ENCODE results near the gene OR11G2.
"Not testable (repeated sequence)": the region's sequence is repeated elsewhere in the genome, so short reads cannot be mapped to it uniquely, and the experiment has no call there.

OR11G2 gene, protein sequence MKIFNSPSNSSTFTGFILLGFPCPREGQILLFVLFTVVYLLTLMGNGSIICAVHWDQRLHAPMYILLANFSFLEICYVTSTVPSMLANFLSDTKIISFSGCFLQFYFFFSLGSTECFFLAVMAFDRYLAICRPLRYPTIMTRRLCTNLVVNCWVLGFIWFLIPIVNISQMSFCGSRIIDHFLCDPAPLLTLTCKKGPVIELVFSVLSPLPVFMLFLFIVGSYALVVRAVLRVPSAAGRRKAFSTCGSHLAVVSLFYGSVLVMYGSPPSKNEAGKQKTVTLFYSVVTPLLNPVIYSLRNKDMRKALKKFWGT

DNA sequence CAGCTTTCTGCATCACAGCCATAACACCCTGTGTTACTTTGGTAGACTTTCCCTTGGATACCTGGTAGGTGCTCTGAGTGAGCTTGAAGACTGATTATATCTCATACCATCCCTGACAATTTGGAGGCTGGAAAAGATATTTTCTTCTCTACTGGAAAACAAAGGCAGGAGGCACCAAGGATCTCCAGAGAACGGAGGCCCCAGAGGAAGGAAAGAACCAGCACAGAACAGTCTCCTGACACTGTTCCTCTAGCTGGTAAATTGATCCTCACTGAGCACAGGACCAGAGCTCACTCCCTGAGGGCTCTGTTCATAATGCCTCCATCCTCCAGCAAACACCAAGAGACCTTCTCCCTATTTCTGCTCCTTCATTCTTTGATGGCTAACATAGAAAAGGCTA, at the start of gene OR11G2:
Gene OR11G2, plus strand, starts transcription at position 301 of the 400 bp plus-strand sequence. CDS start 6,542 bp downstream, outside the sequence.
- H3K4me1 ChIP-seq (ENCODE audit: control insufficient read depth, insufficient read depth, low read length): no peaks in the 10 kb centered on the region
- no peak within 1 kb of the TSS for H3K4me3 ChIP-seq (ENCODE audit: low read length in 2 of 2)
- H3K9ac ChIP-seq (ENCODE audit: low read length in 2 of 2): no peak within 1 kb of the TSS
- no peaks in the 10 kb centered on the region for H3K36me3 ChIP-seq (ENCODE audit: control insufficient read depth in 2 of 2, insufficient read depth in 2 of 2, low read length in 2 of 2)
- no peaks in the 10 kb centered on the region for H3K27me3 ChIP-seq (ENCODE audit: control insufficient read depth in 1 of 2, insufficient read depth in 2 of 2, low read length in 2 of 2)
- no peaks in the 10 kb centered on the region for H3K9me3 ChIP-seq (ENCODE audit: control insufficient read depth in 2 of 2, low read length in 2 of 2)
- no peak within 1 kb of the TSS for H3K27ac ChIP-seq (ENCODE audit: low read length)

DNA sequence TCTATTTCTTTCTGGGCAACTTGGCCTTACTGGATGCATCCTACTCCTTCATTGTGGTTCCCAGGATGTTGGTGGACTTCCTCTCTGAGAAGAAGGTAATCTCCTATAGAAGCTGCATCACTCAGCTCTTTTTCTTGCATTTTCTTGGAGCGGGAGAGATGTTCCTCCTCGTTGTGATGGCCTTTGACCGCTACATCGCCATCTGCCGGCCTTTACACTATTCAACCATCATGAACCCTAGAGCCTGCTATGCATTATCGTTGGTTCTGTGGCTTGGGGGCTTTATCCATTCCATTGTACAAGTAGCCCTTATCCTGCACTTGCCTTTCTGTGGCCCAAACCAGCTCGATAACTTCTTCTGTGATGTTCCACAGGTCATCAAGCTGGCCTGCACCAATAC, 46.8 kb upstream of the OR11G2 start:
- no peaks in the 10 kb centered on the region for H3K4me1 ChIP-seq (ENCODE audit: control insufficient read depth, insufficient read depth, low read length)
- H3K4me3 ChIP-seq (ENCODE audit: low read length in 2 of 2): no peak overlapping the region
- H3K9me3 ChIP-seq (ENCODE audit: control insufficient read depth in 2 of 2, low read length in 2 of 2): no peaks in the 10 kb centered on the region
- no peaks in the 10 kb centered on the region for H3K27me3 ChIP-seq (ENCODE audit: control insufficient read depth in 1 of 2, insufficient read depth in 2 of 2, low read length in 2 of 2)
- no peak overlapping the region for H3K9ac ChIP-seq (ENCODE audit: low read length in 2 of 2)
- H3K36me3 ChIP-seq (ENCODE audit: control insufficient read depth in 2 of 2, insufficient read depth in 2 of 2, low read length in 2 of 2): no peaks in the 10 kb centered on the region
- H3K27ac ChIP-seq (ENCODE audit: low read length): no peak overlapping the region

DNA sequence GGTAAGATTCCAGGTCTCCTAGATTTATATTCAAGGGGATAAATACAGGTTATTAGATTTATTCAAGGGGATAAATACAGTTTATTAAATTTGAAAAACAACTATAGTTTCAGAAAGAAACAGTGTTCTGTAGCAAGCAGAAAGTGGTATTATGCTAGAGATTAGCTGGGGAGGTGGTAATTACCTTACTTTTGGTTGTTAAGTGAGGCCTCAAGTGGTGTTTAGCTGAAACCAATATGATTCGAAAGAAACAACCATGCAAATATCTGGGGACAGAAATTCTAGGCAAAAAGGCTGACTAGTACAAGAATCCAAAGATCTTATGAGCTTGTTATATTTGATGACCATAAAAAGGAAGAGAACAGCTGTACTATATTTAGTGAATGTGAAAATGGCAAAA, 45.9 kb upstream of the OR11G2 start:
- no peak overlapping the region for H3K27ac ChIP-seq (ENCODE audit: low read length)

DNA sequence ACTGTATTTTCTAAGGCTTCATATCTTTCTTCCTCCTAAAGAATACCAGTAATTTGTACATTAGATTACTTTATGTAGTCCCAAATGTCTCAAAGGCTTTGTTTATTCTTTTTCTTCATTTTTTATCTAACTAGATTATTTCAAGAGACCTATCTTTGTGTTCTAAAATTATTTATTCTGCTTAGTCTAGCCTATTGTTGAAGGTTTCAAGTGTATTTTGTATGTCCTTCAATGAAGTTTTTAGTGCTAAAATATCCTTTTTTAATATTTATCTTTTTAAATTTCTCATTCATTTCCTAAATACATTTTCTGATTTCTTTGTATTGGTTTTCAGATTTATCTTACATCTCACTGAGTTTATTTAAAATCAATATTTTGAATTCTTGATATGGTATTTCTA, 26.2 kb upstream of the OR11G2 start:
- Histone ChIP-seq H3K27ac (ENCODE audit: low read length) (no peak overlapping the region), H3K27me3 (ENCODE audit: control insufficient read depth in 1 of 2, insufficient read depth in 2 of 2, low read length in 2 of 2) (no peaks in the 10 kb centered on the region), H3K4me3 (ENCODE audit: low read length in 2 of 2) (no peak overlapping the region), H3K4me1 (ENCODE audit: control insufficient read depth, insufficient read depth, low read length) (no peaks in the 10 kb centered on the region), H3K9ac (ENCODE audit: low read length in 2 of 2) (no peak overlapping the region), H3K9me3 (ENCODE audit: control insufficient read depth in 2 of 2, low read length in 2 of 2) (peaks cover 0 to 3% of the 10 kb centered on the region in 2 donors), H3K36me3 (ENCODE audit: control insufficient read depth in 2 of 2, insufficient read depth in 2 of 2, low read length in 2 of 2) (no peaks in the 10 kb centered on the region)

More for the DNA sequence above, 45.9 kb upstream of the OR11G2 start:
- H3K27me3 ChIP-seq (ENCODE audit: control insufficient read depth in 1 of 2, insufficient read depth in 2 of 2, low read length in 2 of 2): no peaks in the 10 kb centered on the region
- H3K4me1 ChIP-seq (ENCODE audit: control insufficient read depth, insufficient read depth, low read length): no peaks in the 10 kb centered on the region
- no peak overlapping the region for H3K4me3 ChIP-seq (ENCODE audit: low read length in 2 of 2)
- no peak overlapping the region for H3K9ac ChIP-seq (ENCODE audit: low read length in 2 of 2)
- no peaks in the 10 kb centered on the region for H3K9me3 ChIP-seq (ENCODE audit: control insufficient read depth in 2 of 2, low read length in 2 of 2)
- H3K36me3 ChIP-seq (ENCODE audit: control insufficient read depth in 2 of 2, insufficient read depth in 2 of 2, low read length in 2 of 2): no peaks in the 10 kb centered on the region

DNA sequence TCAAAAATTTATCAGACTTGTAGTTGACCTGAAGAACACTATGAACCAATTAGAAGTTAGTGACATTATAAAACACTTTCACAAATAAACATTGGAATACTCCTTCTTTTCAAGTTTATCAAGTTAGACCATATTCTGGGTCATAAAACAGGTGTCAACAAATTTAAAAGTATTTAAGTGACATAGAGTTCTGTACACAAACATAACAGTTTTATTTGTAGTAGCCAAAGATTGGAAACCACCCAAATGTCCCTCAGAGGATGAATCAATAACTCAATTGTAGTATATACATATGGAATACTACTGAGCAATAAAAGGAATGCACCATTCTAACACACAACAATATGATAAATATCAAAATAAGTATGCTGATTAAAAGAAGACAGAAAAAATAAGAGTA, 23.6 kb upstream of the OR11G2 start:
- no peaks in the 10 kb centered on the region for H3K27me3 ChIP-seq (ENCODE audit: control insufficient read depth in 1 of 2, insufficient read depth in 2 of 2, low read length in 2 of 2)
- H3K4me1 ChIP-seq (ENCODE audit: control insufficient read depth, insufficient read depth, low read length): no peaks in the 10 kb centered on the region
- no peak overlapping the region for H3K27ac ChIP-seq (ENCODE audit: low read length)
- H3K36me3 ChIP-seq (ENCODE audit: control insufficient read depth in 2 of 2, insufficient read depth in 2 of 2, low read length in 2 of 2): no peaks in the 10 kb centered on the region
- H3K9ac ChIP-seq (ENCODE audit: low read length in 2 of 2): no peak overlapping the region
- peaks cover 0 to 3% of the 10 kb centered on the region in 2 donors for H3K9me3 ChIP-seq (ENCODE audit: control insufficient read depth in 2 of 2, low read length in 2 of 2)
- H3K4me3 ChIP-seq (ENCODE audit: low read length in 2 of 2): no peak overlapping the region

DNA sequence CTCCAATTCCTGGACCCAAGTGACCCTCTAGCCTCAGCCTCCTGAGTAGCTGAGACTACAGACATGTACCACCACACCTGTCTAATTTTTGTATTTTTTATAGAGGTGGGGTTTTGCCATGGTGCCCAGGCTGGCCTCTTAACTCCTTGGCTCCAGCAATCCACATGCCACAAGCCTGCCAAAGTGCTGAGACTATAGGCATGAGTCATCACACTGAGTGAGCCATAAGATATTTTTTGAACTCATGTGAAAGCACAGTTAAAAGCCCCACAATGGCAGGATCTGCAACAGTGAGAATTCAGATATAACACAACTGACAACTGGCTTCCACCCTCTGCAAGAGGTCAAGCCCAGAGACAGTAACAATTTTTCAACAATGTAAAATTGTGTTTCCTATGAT, 20.8 kb upstream of the OR11G2 start:
- not testable (repeated sequence) for H3K27me3 ChIP-seq (ENCODE audit: control insufficient read depth in 1 of 2, insufficient read depth in 2 of 2, low read length in 2 of 2); H3K9me3 ChIP-seq (ENCODE audit: control insufficient read depth in 2 of 2, low read length in 2 of 2); H3K9ac ChIP-seq (ENCODE audit: low read length in 2 of 2); H3K36me3 ChIP-seq (ENCODE audit: control insufficient read depth in 2 of 2, insufficient read depth in 2 of 2, low read length in 2 of 2); H3K27ac ChIP-seq (ENCODE audit: low read length); H3K4me3 ChIP-seq (ENCODE audit: low read length in 2 of 2); H3K4me1 ChIP-seq (ENCODE audit: control insufficient read depth, insufficient read depth, low read length)

DNA sequence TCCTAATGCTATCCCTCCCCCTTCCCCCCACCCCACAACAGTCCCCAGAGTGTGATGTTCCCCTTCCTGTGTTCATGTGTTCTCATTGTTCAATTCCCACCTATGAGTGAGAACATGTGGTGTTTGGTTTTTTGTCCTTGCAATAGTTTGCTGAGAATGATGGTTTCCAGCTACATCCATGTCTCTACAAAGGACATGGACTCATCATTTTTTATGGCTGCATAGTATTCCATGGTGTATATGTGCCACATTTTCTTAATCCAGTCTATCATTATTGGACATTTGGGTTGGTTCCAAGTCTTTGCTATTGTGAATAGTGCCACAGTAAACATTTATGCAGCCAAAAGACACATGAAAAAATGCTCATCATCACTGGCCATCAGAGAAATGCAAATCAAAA, 16.5 kb upstream of the OR11G2 start:
- not testable (repeated sequence) for H3K4me1 ChIP-seq (ENCODE audit: control insufficient read depth, insufficient read depth, low read length); H3K9ac ChIP-seq (ENCODE audit: low read length in 2 of 2); H3K4me3 ChIP-seq (ENCODE audit: low read length in 2 of 2); H3K27me3 ChIP-seq (ENCODE audit: control insufficient read depth in 1 of 2, insufficient read depth in 2 of 2, low read length in 2 of 2); H3K9me3 ChIP-seq (ENCODE audit: control insufficient read depth in 2 of 2, low read length in 2 of 2); H3K36me3 ChIP-seq (ENCODE audit: control insufficient read depth in 2 of 2, insufficient read depth in 2 of 2, low read length in 2 of 2); H3K27ac ChIP-seq (ENCODE audit: low read length)

DNA sequence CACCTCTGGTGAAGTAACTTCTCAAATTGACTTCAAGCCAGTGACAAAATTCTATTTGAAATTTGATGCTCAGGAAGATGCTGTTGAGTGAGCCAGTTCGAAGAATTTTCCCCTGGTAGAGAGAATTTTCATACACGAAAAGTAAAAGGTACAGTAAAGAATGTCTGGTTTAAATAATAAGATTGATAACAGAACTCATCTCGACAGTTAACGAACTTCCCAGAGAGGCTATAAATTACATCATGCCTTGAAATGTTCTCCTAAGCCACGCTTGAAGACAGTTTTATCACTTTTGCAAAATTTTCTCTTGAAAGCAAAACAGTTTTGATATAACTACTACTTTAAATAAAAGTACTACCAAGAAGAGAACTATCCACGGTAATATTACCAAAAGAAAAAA, 14.4 kb upstream of the OR11G2 start:
- Histone ChIP-seq H3K27ac (ENCODE audit: low read length) (no peak overlapping the region), H3K4me1 (ENCODE audit: control insufficient read depth, insufficient read depth, low read length) (no peaks in the 10 kb centered on the region), H3K9ac (ENCODE audit: low read length in 2 of 2) (no peak overlapping the region), H3K27me3 (ENCODE audit: control insufficient read depth in 1 of 2, insufficient read depth in 2 of 2, low read length in 2 of 2) (no peaks in the 10 kb centered on the region), H3K9me3 (ENCODE audit: control insufficient read depth in 2 of 2, low read length in 2 of 2) (no peaks in the 10 kb centered on the region), H3K36me3 (ENCODE audit: control insufficient read depth in 2 of 2, insufficient read depth in 2 of 2, low read length in 2 of 2) (no peaks in the 10 kb centered on the region), H3K4me3 (ENCODE audit: low read length in 2 of 2) (no peak overlapping the region)

DNA sequence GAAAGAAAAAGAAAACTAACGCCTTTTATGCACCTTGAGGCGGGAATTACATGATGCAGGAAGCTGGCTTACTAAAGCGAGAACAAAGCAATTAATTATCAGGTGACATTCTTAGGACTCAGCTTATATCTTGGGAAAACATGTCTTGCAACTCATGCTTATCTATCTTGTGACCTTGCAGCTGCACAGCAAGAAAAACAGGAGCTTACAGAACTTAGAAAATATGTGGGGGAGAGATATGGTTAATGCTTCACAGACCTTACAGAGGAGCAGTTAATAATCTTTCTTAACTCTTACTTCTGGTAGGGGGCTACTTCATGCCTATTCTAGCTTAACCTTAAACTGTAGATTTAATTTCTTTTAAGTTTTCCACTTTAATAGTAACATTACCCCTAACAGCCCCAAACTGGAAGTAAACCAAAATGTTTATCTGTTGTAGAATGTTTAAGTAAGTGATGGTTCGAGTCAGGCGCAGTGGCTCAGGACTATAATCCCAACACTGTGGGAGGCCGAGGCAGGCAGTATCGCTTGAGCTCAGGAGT, 13.2 kb upstream of the OR11G2 start:
- no peaks in the 10 kb centered on the region for H3K9me3 ChIP-seq (ENCODE audit: control insufficient read depth in 2 of 2, low read length in 2 of 2)
- no peaks in the 10 kb centered on the region for H3K4me1 ChIP-seq (ENCODE audit: control insufficient read depth, insufficient read depth, low read length)
- H3K36me3 ChIP-seq (ENCODE audit: control insufficient read depth in 2 of 2, insufficient read depth in 2 of 2, low read length in 2 of 2): no peaks in the 10 kb centered on the region
- no peaks in the 10 kb centered on the region for H3K27me3 ChIP-seq (ENCODE audit: control insufficient read depth in 1 of 2, insufficient read depth in 2 of 2, low read length in 2 of 2)
- no peak overlapping the region for H3K4me3 ChIP-seq (ENCODE audit: low read length in 2 of 2)
- no peak overlapping the region for H3K9ac ChIP-seq (ENCODE audit: low read length in 2 of 2)
- no peak overlapping the region for H3K27ac ChIP-seq (ENCODE audit: low read length)

DNA sequence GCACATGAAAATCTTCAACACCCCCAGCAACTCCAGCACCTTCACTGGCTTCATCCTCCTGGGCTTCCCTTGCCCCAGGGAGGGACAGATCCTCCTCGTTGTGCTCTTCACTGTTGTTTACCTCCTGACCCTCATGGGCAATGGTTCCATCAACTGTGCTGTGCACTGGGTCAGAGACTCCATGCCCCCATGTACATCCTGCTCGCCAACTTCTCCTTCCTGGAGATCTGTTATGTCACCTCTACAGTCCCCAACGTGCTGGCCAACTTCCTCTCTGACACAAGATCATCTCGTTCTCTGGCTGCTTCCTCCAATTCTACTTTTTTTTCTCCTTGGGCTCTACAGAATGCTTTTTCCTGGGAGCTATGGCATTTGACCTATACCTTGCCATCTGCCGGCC, 11.5 kb upstream of the OR11G2 start:
- no peaks in the 10 kb centered on the region for H3K36me3 ChIP-seq (ENCODE audit: control insufficient read depth in 2 of 2, insufficient read depth in 2 of 2, low read length in 2 of 2)
- no peaks in the 10 kb centered on the region for H3K4me1 ChIP-seq (ENCODE audit: control insufficient read depth, insufficient read depth, low read length)
- no peak overlapping the region for H3K4me3 ChIP-seq (ENCODE audit: low read length in 2 of 2)
- H3K27ac ChIP-seq (ENCODE audit: low read length): no peak overlapping the region
- H3K27me3 ChIP-seq (ENCODE audit: control insufficient read depth in 1 of 2, insufficient read depth in 2 of 2, low read length in 2 of 2): no peaks in the 10 kb centered on the region
- H3K9ac ChIP-seq (ENCODE audit: low read length in 2 of 2): no peak overlapping the region
- no peaks in the 10 kb centered on the region for H3K9me3 ChIP-seq (ENCODE audit: control insufficient read depth in 2 of 2, low read length in 2 of 2)

DNA sequence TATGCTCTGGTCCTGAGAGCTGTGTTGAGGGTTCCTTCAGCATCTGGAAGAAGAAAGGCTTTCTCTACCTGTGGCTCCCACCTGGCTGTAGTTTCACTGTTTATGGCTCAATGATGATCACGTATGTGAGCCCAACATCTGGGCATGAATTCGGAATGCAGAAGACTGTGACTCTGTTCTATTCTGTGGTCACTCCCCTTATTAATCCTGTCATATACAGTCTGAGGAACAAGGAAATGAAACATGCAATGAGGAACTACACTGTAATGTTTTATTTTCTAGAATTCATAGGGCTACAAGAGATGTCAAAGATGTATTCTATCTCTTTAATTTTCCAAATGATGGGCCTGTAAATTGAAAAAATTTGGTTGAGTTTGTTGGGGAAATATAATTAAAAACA, 10.8 kb upstream of the OR11G2 start:
- no peaks in the 10 kb centered on the region for H3K27me3 ChIP-seq (ENCODE audit: control insufficient read depth in 1 of 2, insufficient read depth in 2 of 2, low read length in 2 of 2)
- no peak overlapping the region for H3K27ac ChIP-seq (ENCODE audit: low read length)

More for the DNA sequence above, 10.8 kb upstream of the OR11G2 start:
- no peak overlapping the region for H3K4me3 ChIP-seq (ENCODE audit: low read length in 2 of 2)
- no peaks in the 10 kb centered on the region for H3K9me3 ChIP-seq (ENCODE audit: control insufficient read depth in 2 of 2, low read length in 2 of 2)
- no peaks in the 10 kb centered on the region for H3K36me3 ChIP-seq (ENCODE audit: control insufficient read depth in 2 of 2, insufficient read depth in 2 of 2, low read length in 2 of 2)
- no peaks in the 10 kb centered on the region for H3K4me1 ChIP-seq (ENCODE audit: control insufficient read depth, insufficient read depth, low read length)
- H3K9ac ChIP-seq (ENCODE audit: low read length in 2 of 2): no peak overlapping the region
